Ascending aorta (tissue), 2 donors: ENCODE measurements around the gene SEMA4B. TPM values are rescaled to one million over a fixed set of nuclear protein-coding genes. Genes with fewer than 3 reads are reported as not detected.
"Not testable (repeated sequence)": the region's sequence is repeated elsewhere in the genome, so short reads cannot be mapped to it uniquely, and the experiment has no call there.

Experiments
- DNase-seq, 2 donors: peaks; one replicate each; pipeline ENCODE4 v3.0.0-alpha.2; 2019; ENCODE audit warnings: low spot score in 2 of 2
- H3K27ac ChIP-seq, 2 donors: fragments of 200-600 bp; sonication (generic); one replicate each; pipeline ENCODE4 v1.5.1; 2016 to 2017; ENCODE audit warnings: mild to moderate bottlenecking in 1 of 2
- H3K27me3 ChIP-seq: fragments of 200-600 bp; sonication (generic); one replicate; pipeline ENCODE4 v1.5.1; 2017
- H3K36me3 ChIP-seq, 2 donors: fragments of 200-600 bp; sonication (generic); one replicate each; pipeline ENCODE4 v1.5.1; 2016
- H3K4me1 ChIP-seq, 2 donors: fragments of 200-600 bp; sonication (generic); one replicate each; pipeline ENCODE4 v1.5.1; 2016 to 2017; ENCODE audit warnings: mild to moderate bottlenecking in 1 of 2
- H3K4me3 ChIP-seq, 2 donors: fragments of 200-600 bp; sonication (generic); one replicate each; pipeline ENCODE4 v1.5.1; 2016 to 2017; ENCODE audit warnings: mild to moderate bottlenecking in 1 of 2
- H3K9me3 ChIP-seq, 2 donors: fragments of 200-600 bp; sonication (generic); one replicate each; pipeline ENCODE4 v1.5.1; 2016
- intact Hi-C: fragments of 100-400 bp; cut with DNase I; formaldehyde crosslinking; loops from one replicate; pipeline ENCODE4 v1.15.1; 2023
- total RNA-seq: library from RNA; depleted of rRNA; stranded (reverse); fragments of >200 nt; gene quantifications from one replicate; pipeline ENCODE4 v1.1.0, GENCODE V29; 2016
- TF ChIP-seq, protein P1 (sequence below), 3 experiments: fragments of 200-600 bp in 2 of 3; fragments of 450-650 bp in 1 of 3; sonication (generic) in 2 of 3; IDR thresholded peaks; one replicate each; pipeline ENCODE4 v1.5.1; 2016 to 2019; ENCODE audit warnings: antibody characterized with exemption in 3 of 3, mild to moderate bottlenecking in 1 of 3, moderate library complexity in 1 of 3

SEMA4B gene
- total RNA-seq, 1 donor from 2014 or later, result 51.2 TPM

GRCh38 chr15:90271459-90272166 is 70.5 kb downstream of the SEMA4B start:
- H3K36me3 ChIP-seq, result peaks cover 32 to 57% of the 10 kb centered on the region in 2 donors
- H3K27me3 ChIP-seq, result no peaks in the 10 kb centered on the region
- TF ChIP-seq, protein P1, sequence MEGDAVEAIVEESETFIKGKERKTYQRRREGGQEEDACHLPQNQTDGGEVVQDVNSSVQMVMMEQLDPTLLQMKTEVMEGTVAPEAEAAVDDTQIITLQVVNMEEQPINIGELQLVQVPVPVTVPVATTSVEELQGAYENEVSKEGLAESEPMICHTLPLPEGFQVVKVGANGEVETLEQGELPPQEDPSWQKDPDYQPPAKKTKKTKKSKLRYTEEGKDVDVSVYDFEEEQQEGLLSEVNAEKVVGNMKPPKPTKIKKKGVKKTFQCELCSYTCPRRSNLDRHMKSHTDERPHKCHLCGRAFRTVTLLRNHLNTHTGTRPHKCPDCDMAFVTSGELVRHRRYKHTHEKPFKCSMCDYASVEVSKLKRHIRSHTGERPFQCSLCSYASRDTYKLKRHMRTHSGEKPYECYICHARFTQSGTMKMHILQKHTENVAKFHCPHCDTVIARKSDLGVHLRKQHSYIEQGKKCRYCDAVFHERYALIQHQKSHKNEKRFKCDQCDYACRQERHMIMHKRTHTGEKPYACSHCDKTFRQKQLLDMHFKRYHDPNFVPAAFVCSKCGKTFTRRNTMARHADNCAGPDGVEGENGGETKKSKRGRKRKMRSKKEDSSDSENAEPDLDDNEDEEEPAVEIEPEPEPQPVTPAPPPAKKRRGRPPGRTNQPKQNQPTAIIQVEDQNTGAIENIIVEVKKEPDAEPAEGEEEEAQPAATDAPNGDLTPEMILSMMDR (IDR thresholded peaks at IDR 0.05), result no peak
- H3K9me3 ChIP-seq, result no peaks in the 10 kb centered on the region
- H3K27ac ChIP-seq, result no peak overlapping the region
- DNase-seq, result peak in 1 of 2 donors; percentile 18
- H3K4me1 ChIP-seq, result peaks cover 4 to 19% of the 10 kb centered on the region in 2 donors
- H3K4me3 ChIP-seq, result no peak overlapping the region
- intact Hi-C loops, result no loop called here

- H3K36me3 ChIP-seq, result peaks cover 9 to 19% of the 10 kb centered on the region in 2 donors
- H3K4me3 ChIP-seq, intact Hi-C loops, DNase-seq, H3K27ac ChIP-seq, H3K27me3 ChIP-seq, H3K4me1 ChIP-seq, H3K9me3 ChIP-seq: not testable (repeated sequence)
Measured at GRCh38 chr15:90278467-90278866, 77.3 kb downstream of the SEMA4B start.

Other genes with a start within 250 kb of the SEMA4B start
- gene ZNF710, start 200.0 kb upstream of the SEMA4B start, total RNA-seq, result 3.5 TPM
- 49.7 TPM for gene IDH2, start 98.9 kb upstream of the SEMA4B start, total RNA-seq
- gene CIB1, start 32.6 kb downstream of the SEMA4B start, total RNA-seq, result 50.9 TPM
- gene GDPGP1, start 32.9 kb downstream of the SEMA4B start, total RNA-seq, result 2.2 TPM
- not detected for gene TTLL13, start 48.2 kb downstream of the SEMA4B start, total RNA-seq
- gene NGRN, start 64.3 kb downstream of the SEMA4B start, total RNA-seq, result 58.0 TPM
- gene ZNF774, start 151.0 kb downstream of the SEMA4B start, total RNA-seq, result 0.21 TPM
- 99.1 TPM for gene IQGAP1, start 186.9 kb downstream of the SEMA4B start, total RNA-seq